GM12873 (cell line): ENCODE measurements around the gene PHPT1.
A peak's percentile ranks its signal among the peaks of the same experiment; 100 is the strongest.

Source experiments
- TF ChIP-seq, protein P1 (sequence below): IDR thresholded peaks from 2 replicates; pipeline ENCODE4 v1.5.1; 2012; ENCODE audit warnings: low read depth, mild to moderate bottlenecking, moderate library complexity, low read length, control low read depth; ENCODE audit not compliant: insufficient read depth; ENCODE audit errors: missing control alignments

PHPT1 gene

DNA sequence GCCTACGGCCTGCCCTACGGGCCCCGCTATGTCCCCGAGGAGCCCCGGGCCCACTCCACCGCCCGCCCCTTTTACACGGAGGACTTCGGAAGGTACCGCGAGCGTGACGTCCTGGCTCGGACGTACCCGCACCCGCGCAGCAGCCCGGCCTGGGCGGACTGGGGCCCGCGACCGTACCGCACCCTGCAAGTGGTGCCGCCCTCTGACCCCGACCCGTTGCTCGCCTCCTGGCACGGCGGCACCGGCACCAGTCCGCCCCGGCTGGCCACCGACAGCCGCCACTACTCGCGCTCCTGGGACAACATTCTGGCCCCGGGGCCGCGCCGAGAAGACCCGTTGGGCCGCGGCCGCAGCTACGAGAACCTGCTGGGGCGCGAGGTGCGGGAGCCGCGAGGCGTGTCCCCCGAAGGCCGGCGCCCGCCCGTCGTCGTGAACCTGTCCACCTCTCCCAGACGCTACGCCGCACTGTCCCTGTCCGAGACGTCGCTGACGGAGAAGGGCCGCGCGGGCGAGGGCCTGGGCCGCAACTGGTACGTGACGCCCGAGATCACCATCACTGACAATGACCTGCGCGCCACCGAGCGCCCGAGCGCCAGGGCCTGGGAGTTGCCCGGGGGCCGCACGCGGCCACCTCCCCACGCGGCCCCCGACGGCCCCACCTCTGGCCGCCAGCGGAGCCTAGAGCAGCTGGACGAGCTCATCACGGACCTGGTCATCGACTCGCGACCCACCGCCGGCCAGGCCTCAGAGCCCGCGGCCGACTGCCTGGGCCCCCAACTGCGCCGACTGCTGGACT, 3.5 kb upstream of the PHPT1 start:
- TF ChIP-seq, protein P1, sequence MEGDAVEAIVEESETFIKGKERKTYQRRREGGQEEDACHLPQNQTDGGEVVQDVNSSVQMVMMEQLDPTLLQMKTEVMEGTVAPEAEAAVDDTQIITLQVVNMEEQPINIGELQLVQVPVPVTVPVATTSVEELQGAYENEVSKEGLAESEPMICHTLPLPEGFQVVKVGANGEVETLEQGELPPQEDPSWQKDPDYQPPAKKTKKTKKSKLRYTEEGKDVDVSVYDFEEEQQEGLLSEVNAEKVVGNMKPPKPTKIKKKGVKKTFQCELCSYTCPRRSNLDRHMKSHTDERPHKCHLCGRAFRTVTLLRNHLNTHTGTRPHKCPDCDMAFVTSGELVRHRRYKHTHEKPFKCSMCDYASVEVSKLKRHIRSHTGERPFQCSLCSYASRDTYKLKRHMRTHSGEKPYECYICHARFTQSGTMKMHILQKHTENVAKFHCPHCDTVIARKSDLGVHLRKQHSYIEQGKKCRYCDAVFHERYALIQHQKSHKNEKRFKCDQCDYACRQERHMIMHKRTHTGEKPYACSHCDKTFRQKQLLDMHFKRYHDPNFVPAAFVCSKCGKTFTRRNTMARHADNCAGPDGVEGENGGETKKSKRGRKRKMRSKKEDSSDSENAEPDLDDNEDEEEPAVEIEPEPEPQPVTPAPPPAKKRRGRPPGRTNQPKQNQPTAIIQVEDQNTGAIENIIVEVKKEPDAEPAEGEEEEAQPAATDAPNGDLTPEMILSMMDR, result no peak

DNA sequence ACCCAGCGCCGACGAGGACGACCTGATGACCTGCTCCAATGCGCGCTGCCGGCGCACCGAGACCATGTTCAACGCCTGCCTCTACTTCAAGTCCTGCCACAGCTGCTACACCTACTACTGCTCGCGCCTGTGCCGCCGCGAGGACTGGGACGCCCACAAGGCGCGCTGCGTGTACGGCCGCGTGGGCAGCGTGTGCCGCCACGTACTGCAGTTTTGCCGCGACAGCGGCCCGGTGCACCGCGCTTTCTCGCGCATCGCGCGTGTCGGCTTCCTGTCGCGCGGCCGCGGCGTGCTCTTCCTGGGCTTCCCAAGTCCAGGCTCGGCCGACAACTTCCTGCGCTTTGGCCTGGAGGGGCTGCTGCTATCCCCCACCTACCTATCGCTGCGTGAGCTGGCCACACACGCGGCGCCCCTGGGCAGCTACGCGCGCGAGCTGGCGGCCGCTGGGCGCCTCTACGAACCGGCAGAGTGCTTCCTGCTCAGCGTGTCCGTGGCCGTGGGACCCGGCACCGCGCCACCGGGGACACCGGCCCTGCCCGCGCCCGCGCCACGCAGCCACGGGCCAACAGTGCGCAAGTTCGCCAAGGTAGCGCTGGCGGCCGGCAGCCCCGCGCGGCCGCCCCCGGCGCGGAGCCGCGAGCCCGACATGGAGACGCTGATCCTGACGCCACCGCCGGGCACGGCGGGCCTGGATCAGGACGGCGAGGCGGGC, 2.7 kb upstream of the PHPT1 start:
- TF ChIP-seq, protein P1, result no peak

DNA sequence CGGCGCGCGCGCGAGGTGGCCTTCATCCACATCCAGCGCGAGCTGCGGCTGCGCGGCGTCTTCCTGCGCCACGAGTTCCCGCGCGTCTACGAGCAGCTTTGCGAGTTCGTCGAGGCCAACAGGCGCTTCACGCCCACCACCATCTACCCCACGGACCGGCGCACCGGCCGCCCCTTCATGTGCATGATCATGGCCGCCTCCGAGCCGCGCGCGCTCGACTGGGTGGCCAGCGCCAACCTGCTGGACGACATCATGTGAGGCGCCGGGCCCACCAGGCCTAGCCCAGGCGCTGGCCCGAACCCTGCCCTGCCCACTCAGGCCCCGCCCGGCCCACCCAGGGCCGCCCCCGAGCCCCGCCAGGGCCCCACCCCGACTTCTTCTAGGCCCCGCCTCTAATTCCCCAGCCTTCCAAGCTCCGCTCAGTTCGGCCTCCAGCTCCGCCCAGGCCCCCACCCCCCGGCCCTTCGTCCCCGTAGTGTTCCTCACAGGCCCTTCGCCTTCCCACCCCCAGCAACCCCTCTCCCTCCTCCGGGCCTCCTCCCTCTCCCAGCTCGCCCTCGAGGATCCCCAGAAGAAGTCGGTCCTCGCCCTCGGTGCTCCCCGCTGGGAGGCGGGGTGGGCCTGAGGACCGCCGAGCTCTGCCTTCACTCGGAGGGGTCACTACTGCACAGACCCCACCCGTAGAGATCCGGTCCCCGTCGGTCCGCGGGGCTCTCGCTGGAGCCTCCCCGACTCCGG, 2.0 kb upstream of the PHPT1 start:
- TF ChIP-seq, protein P1, result no peak

DNA sequence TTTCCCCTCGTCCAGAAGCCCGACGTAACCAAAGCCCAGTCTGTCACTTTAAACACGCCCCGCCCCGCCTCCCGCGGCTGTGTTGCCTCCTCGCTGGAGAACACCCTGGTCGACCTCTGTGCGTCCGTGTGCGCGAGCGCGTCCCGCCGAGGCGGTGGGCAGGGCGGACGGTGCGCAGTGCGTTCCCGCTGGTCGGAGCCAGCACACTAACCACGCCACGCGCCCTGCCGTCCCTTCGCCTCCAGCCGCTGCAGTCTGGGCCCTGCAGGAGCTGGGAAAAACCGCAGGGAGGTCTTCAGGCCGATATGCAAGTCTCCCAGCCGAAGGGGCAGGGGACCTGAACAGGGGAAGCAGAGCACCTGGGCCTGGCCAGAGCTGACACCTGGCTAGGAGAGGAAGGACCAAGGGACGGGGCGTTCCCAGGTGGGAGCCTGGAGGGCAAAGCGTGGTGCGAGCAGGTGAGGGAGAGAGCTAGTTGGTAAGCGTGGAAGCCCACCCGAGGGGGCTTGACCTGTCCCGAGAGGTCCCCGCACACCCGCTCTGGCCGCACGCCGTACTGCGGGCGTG, 1.3 kb upstream of the PHPT1 start:
- TF ChIP-seq, protein P1, result no peak

DNA sequence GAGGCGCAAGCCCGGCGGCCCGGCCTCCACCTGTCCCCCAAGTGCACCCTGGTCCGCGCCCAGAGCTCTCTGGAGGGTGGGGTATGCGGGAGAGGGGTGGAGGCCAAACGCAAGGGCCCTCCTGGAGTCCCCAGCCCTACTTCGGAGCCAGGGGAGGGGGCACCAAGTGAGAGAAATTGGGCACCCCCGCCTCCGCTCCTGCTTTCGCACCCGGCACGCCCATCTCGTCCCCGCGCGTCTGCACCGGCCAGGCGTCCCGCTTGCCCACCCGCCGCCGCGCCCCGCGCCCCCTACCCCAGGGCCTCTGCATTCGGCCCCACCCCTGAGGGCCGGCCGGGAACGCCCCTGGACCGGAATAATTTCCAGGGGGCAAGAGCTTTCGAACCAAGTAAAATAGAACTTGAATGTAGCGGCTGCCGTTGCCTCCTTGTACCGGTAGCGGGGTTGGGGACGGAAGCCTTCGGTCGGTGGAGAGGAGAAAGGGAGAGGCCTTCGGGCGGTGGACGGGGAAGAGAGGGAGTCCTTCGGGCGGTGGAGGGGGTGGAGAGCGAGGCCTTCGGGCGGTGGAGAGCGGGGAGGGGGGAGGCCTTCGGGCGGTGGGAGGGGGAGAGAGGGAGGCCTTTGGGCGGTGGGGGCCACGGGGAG, 694 bp upstream of the PHPT1 start:
- TF ChIP-seq, protein P1, result peak; percentile 9

DNA sequence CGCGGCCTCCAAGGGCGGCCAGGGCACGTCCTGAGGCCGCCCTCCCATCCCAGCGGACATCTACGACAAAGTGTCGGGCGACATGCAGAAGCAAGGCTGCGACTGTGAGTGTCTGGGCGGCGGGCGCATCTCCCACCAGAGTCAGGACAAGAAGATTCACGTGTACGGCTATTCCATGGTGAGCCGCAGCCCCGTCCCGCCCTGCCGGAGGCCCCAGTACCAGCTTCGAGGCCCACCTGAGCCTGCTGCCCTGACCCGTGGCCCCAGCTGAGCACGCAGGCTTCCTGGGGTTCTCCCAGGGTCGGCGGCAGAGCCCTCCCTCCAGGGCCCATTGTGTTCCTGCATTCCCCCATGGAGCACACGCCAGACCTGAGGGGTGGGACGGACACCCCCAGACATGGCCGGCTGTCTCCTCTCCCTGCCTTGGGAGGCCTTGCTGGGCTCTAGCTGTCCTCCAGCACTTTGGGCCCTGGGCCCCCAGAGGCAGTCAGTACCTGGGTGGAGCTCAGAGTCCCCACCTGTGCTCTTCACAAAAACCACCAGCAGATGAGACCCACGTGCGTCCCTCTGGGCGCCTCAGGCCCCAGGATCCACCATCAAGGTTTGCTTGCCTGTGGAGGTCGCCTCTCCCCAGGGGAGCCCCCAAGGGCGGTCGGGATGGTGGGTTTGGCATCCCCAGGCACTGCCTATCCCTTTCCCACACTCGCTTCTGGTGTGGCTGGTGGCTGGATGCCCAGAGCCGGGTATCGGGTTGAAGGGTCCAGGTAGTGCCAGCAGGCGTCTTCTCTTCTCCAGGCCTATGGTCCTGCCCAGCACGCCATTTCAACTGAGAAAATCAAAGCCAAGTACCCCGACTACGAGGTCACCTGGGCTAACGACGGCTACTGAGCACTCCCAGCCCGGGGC, 1.0 kb downstream of the PHPT1 start:
- TF ChIP-seq, protein P1, result no peak
